Smooth muscle cell (in vitro differentiated cells): ENCODE measurements around the gene PATE3. TPM values are rescaled to one million over a fixed set of nuclear protein-coding genes. Genes with fewer than 3 reads are reported as not detected.

Experiments
- DNase-seq: peaks from one replicate; lab custom pipeline; 2025; ENCODE audit not compliant: unreplicated experiment; lab: John Stamatoyannopoulos, UW
- H2AFZ ChIP-seq: fragments of 200-600 bp; sonication (generic); 2 replicates; pipeline ENCODE4 v1.6.0; 2016; ENCODE audit warnings: antibody characterized with exemption, low read depth, mild to moderate bottlenecking
- H3F3A ChIP-seq: fragments of 200-600 bp; sonication (generic); 2 replicates; pipeline ENCODE4 v1.6.0; 2017; ENCODE audit warnings: antibody characterized with exemption, low read depth
- H3K27ac ChIP-seq: fragments of 200-600 bp; sonication (generic); 2 replicates; pipeline ENCODE4 v1.5.1; 2016; ENCODE audit warnings: low read depth, mild to moderate bottlenecking
- H3K27me3 ChIP-seq: fragments of 200-600 bp; sonication (generic); 2 replicates; pipeline ENCODE4 v1.6.1; 2016; ENCODE audit warnings: low read depth, mild to moderate bottlenecking
- H3K36me3 ChIP-seq: fragments of 200-600 bp; sonication (generic); 2 replicates; pipeline ENCODE4 v1.5.1; 2016; ENCODE audit warnings: low read depth
- H3K4me1 ChIP-seq: fragments of 200-600 bp; sonication (generic); 2 replicates; pipeline ENCODE4 v1.5.1; 2016; ENCODE audit warnings: low read depth
- H3K4me2 ChIP-seq: fragments of 200-600 bp; sonication (generic); 2 replicates; pipeline ENCODE4 v1.6.0; 2016; ENCODE audit warnings: mild to moderate bottlenecking
- H3K4me3 ChIP-seq: fragments of 200-600 bp; sonication (generic); 2 replicates; pipeline ENCODE4 v1.5.1; 2016; ENCODE audit warnings: mild to moderate bottlenecking
- H3K79me2 ChIP-seq: fragments of 200-600 bp; sonication (generic); 2 replicates; pipeline ENCODE4 v1.6.0; 2016; ENCODE audit warnings: low read depth, mild to moderate bottlenecking
- H3K9ac ChIP-seq: fragments of 200-600 bp; sonication (generic); 2 replicates; pipeline ENCODE4 v1.6.0; 2016; ENCODE audit warnings: low read depth
- H3K9me3 ChIP-seq: fragments of 200-600 bp; sonication (generic); replicated peaks from 2 replicates; pipeline ENCODE4 v1.5.1; 2016; ENCODE audit warnings: low read depth
- H4K20me1 ChIP-seq: fragments of 200-600 bp; sonication (generic); 2 replicates; pipeline ENCODE4 v1.6.0; 2016; ENCODE audit warnings: low read depth
- WGBS: methylation state at CpG from one replicate; pipeline ENCODE4 v1.1.7; 2016; ENCODE audit warnings: low lambda C conversion rate; 5-methylcytosine and 5-hydroxymethylcytosine counted together
- polyA plus RNA-seq: library from polyadenylated mRNA; unstranded; fragments of >200 nt; fragmentation: Nextera tagmentation; extraction: Ambion mirVana; gene quantifications from 2 replicates; pipeline ENCODE4 v1.2.1, GENCODE V29; 2016
- total RNA-seq: library from RNA; depleted of rRNA; stranded (reverse); fragments of >200 nt; gene quantifications from 2 replicates; pipeline ENCODE4 v1.2.3, GENCODE V29; 2014
- TF ChIP-seq, protein P1 (sequence below): fragments of 200-600 bp; sonication (generic); IDR thresholded peaks from 2 replicates; pipeline ENCODE4 v1.5.1; 2017; ENCODE audit warnings: borderline replicate concordance, mild to moderate bottlenecking, antibody characterized with exemption; ENCODE audit not compliant: insufficient read depth, poor library complexity, severe bottlenecking

PATE3 gene
- total and polyA plus RNA-seq, 2 experiments from 2014 or later = not detected

DNA sequence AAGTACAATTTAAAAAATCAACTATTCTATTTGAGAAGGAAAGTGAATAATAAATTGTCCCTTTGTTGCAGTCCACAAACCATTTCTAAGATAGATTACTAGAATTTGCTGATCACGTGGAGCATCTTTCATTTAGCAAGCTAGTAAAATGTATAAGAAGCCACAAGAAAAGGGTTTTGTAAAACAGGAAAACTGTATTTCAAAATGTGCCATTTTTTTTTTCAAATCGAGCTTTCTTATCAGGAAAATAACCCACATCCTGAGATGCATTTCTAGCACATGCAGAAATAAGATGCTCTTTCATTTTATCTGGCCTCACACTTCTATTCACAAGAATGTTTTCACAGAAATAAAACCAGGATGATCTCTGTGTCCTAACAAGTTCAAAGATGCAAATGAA, 3.2 kb upstream of the PATE3 start:
- 76% methylated on average over 2 of the region's 2 CpGs for WGBS
- Histone ChIP-seq H3K27me3 (no peaks in the 10 kb centered on the region), H3K4me3 (no peak overlapping the region), H3F3A (no peaks in the 10 kb centered on the region), H3K4me2 (no peak overlapping the region), H3K27ac (no peak overlapping the region), H2AFZ (no peak overlapping the region), H3K9ac (no peak overlapping the region), H4K20me1 (no peaks in the 10 kb centered on the region), H3K9me3 (no peaks in the 10 kb centered on the region), H3K4me1 (no peaks in the 10 kb centered on the region), H3K79me2 (no peaks in the 10 kb centered on the region), H3K36me3 (no peaks in the 10 kb centered on the region)
- TF ChIP-seq, protein P1, sequence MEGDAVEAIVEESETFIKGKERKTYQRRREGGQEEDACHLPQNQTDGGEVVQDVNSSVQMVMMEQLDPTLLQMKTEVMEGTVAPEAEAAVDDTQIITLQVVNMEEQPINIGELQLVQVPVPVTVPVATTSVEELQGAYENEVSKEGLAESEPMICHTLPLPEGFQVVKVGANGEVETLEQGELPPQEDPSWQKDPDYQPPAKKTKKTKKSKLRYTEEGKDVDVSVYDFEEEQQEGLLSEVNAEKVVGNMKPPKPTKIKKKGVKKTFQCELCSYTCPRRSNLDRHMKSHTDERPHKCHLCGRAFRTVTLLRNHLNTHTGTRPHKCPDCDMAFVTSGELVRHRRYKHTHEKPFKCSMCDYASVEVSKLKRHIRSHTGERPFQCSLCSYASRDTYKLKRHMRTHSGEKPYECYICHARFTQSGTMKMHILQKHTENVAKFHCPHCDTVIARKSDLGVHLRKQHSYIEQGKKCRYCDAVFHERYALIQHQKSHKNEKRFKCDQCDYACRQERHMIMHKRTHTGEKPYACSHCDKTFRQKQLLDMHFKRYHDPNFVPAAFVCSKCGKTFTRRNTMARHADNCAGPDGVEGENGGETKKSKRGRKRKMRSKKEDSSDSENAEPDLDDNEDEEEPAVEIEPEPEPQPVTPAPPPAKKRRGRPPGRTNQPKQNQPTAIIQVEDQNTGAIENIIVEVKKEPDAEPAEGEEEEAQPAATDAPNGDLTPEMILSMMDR = no peak
- DNase-seq = no peak

DNA sequence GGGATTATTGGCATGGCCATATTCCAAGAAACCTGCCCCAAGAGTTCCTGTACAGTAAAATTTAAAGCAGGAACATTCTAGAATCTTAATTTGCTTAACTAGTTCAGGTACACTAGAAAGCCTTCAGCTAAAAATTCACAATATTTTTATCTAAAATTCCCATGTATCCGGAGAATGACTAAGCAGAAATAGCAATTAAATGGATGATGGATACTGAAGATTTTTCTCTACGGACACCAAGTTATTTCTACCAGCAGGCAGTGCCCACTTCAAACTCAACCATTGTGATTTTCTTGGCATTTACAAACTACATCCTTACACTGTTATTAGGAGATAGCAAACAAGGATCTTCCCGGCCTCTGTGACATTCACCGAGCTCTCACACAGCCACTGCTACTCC, 2.9 kb downstream of the PATE3 start:
- H3K27me3 ChIP-seq = no peaks in the 10 kb centered on the region
- H3K4me3 ChIP-seq = no peak overlapping the region
- H3K4me2 ChIP-seq = no peak overlapping the region
- H3K27ac ChIP-seq = no peak overlapping the region
- no peak overlapping the region for H2AFZ ChIP-seq
- H4K20me1 ChIP-seq = no peaks in the 10 kb centered on the region
- 93% methylated on average over 4 of the region's 4 CpGs for WGBS
- no peak for DNase-seq
- TF ChIP-seq, protein P1 = no peak
- no peaks in the 10 kb centered on the region for H3K36me3 ChIP-seq
- H3K79me2 ChIP-seq = no peaks in the 10 kb centered on the region
- no peaks in the 10 kb centered on the region for H3K9me3 ChIP-seq
- H3K9ac ChIP-seq = no peak overlapping the region
- H3K4me1 ChIP-seq = no peaks in the 10 kb centered on the region
- H3F3A ChIP-seq = no peaks in the 10 kb centered on the region

DNA sequence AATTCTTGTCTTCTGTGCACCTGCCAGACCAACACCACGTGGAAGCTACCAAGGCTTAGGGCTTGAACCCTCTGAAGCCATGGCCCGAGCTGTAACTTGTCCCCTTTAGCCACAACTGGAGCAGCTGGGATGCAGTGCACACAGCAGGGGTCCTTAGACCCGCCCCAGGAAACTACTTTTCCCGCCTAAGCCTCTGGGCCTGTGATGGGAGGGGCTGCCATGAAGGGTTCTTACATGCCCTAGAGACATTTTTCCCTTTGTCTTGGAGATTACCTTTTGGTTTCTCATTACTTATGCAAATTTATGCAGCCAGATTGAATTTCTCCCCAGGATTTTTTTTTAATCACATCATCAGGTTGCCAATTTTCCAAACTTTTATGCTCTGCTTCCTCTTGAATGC, 9.7 kb downstream of the PATE3 start:
- no peaks in the 10 kb centered on the region for H4K20me1 ChIP-seq
- no peak overlapping the region for H3K27ac ChIP-seq
- peaks cover 6% of the 10 kb centered on the region for H3K9me3 ChIP-seq
- H3K36me3 ChIP-seq = no peaks in the 10 kb centered on the region
- H3K27me3 ChIP-seq = no peaks in the 10 kb centered on the region
- no peak overlapping the region for H2AFZ ChIP-seq
- 41% methylated on average over 4 of the region's 4 CpGs for WGBS
- no peaks in the 10 kb centered on the region for H3F3A ChIP-seq
- no peak for DNase-seq
- no peaks in the 10 kb centered on the region for H3K4me1 ChIP-seq
- no peaks in the 10 kb centered on the region for H3K79me2 ChIP-seq
- TF ChIP-seq, protein P1 = no peak
- H3K9ac ChIP-seq = no peak overlapping the region
- no peak overlapping the region for H3K4me2 ChIP-seq
- no peak overlapping the region for H3K4me3 ChIP-seq

DNA sequence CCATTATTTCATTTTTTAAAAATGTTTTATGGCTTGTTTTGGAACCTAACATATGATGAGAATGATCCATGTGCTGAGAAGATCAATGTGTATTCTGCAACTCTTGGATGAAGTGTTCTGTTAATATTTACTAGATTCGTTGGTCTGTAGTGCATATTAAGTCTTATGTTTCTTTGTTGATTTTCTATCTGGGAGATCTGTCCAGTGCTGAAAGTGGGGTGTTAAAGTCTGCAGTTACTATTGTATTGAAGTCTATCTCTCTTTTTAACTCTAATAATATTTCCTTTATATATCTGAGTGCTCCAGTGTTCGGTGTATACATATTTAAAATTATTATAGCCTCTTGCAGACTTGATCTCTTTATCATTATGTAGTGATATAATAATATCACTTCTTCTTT, 11.9 kb downstream of the PATE3 start:
- TF ChIP-seq, protein P1 = no peak
- Histone ChIP-seq H3K4me1 (no peaks in the 10 kb centered on the region), H3K4me3 (no peak overlapping the region), H3K9ac (no peak overlapping the region), H3K4me2 (no peak overlapping the region), H4K20me1 (no peaks in the 10 kb centered on the region), H3K27me3 (no peaks in the 10 kb centered on the region), H3F3A (no peaks in the 10 kb centered on the region), H3K36me3 (no peaks in the 10 kb centered on the region), H3K79me2 (no peaks in the 10 kb centered on the region), H3K27ac (no peak overlapping the region), H2AFZ (no peak overlapping the region), H3K9me3 (peaks cover 6% of the 10 kb centered on the region)
- WGBS = 79% methylated on average over 2 of the region's 2 CpGs
- no peak for DNase-seq
